ENCODE results near the gene THSD7A.

The THSD7A gene

GRCh38 chr7:11726794-11727155 is 105.2 kb downstream of the THSD7A start:
- no peak for DNase-seq (ENCODE audit: low spot score)
- TF ChIP-seq, protein P1, sequence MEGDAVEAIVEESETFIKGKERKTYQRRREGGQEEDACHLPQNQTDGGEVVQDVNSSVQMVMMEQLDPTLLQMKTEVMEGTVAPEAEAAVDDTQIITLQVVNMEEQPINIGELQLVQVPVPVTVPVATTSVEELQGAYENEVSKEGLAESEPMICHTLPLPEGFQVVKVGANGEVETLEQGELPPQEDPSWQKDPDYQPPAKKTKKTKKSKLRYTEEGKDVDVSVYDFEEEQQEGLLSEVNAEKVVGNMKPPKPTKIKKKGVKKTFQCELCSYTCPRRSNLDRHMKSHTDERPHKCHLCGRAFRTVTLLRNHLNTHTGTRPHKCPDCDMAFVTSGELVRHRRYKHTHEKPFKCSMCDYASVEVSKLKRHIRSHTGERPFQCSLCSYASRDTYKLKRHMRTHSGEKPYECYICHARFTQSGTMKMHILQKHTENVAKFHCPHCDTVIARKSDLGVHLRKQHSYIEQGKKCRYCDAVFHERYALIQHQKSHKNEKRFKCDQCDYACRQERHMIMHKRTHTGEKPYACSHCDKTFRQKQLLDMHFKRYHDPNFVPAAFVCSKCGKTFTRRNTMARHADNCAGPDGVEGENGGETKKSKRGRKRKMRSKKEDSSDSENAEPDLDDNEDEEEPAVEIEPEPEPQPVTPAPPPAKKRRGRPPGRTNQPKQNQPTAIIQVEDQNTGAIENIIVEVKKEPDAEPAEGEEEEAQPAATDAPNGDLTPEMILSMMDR (IDR thresholded peaks at IDR 0.05; ENCODE audit: extremely low read depth, missing control alignments) = no peak

- TF ChIP-seq, protein P1 (IDR thresholded peaks at IDR 0.05; ENCODE audit: extremely low read depth, missing control alignments) = no peak
- DNase-seq (ENCODE audit: low spot score) = no peak
Measured at GRCh38 chr7:11726001-11726793, 105.8 kb downstream of the THSD7A start.

- no peak for DNase-seq (ENCODE audit: low spot score)
- TF ChIP-seq, protein P1 (IDR thresholded peaks at IDR 0.05; ENCODE audit: extremely low read depth, missing control alignments) = no peak
Measured at GRCh38 chr7:11716185-11716584, 115.8 kb downstream of the THSD7A start.

DNA sequence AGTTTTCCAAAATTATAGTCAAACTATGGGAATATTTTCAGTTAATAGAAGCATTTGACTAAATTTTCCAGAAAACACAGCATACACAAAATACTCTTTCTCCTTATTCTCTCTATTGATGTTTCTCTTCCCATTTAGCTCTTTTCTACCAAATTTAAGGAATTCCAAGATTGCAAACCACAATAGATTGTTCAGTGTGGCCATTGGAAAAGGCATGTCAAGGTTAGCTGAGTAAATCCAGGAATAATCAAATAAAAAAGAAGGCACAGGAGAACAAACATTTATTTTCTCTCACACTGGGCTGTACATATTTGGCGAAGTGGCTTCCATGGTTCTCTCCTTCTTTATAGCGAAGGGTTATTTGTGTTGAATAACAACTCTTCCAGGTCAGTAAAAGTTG is 117.3 kb downstream of the THSD7A start:
- no peak for DNase-seq (ENCODE audit: low spot score)
- TF ChIP-seq, protein P1 (IDR thresholded peaks at IDR 0.05; ENCODE audit: extremely low read depth, missing control alignments) = no peak

DNA sequence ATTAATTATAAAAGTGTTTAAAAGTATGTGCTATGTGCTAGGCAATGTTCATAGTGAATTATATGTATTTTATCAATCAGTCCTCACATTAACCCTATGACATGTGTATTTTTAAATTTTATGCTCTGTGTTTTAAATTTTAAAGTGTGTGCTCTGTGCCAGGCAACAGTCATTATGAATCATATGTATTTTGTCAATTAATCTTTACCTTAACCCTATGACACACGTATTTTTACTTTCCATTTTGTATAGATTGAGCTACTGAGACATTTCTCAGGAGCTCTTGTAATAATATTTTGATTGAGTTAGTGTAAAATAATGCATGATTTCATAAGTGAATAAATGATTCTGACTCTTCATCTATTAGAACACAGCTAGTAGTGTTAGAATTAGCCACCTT is 117.8 kb downstream of the THSD7A start:
- TF ChIP-seq, protein P1 (IDR thresholded peaks at IDR 0.05; ENCODE audit: extremely low read depth, missing control alignments) = no peak
- no peak for DNase-seq (ENCODE audit: low spot score)

- DNase-seq (ENCODE audit: low spot score) = no peak
- TF ChIP-seq, protein P1 (IDR thresholded peaks at IDR 0.05; ENCODE audit: extremely low read depth, missing control alignments) = no peak
Measured at GRCh38 chr7:11713352-11713751, 118.6 kb downstream of the THSD7A start.

GRCh38 chr7:11710377-11710776 is 121.6 kb downstream of the THSD7A start:
- DNase-seq (ENCODE audit: low spot score) = no peak
- TF ChIP-seq, protein P1 (IDR thresholded peaks at IDR 0.05; ENCODE audit: extremely low read depth, missing control alignments) = no peak

All from GM20000 (cell line).